Right lobe of liver (tissue), 6 donors: ENCODE results near the gene EXD2. TPM values are rescaled to one million over a fixed set of nuclear protein-coding genes. Genes with fewer than 3 reads are reported as not detected.

Experiments
- ATAC-seq, 4 donors: fragments of 200-7000 bp; cut with Tn5 transposase; one replicate each; pipeline ENCODE4 v1.9.1; 2020; ENCODE audit warnings: mild to moderate bottlenecking in 4 of 4, moderate library complexity in 4 of 4
- DNase-seq, 3 donors: peaks; one replicate each; pipeline ENCODE4 v3.0.0-alpha.2; 2020
- H3K27ac ChIP-seq, 3 donors: fragments of 200-600 bp; one replicate each; pipeline ENCODE4 v1.8.0; 2022
- H3K27me3 ChIP-seq, 2 donors: fragments of 200-600 bp; one replicate each; pipeline ENCODE4 v1.8.0; 2022
- H3K36me3 ChIP-seq, 4 donors: fragments of 200-600 bp; sonication (generic) in 1 of 4; one replicate each; pipeline versions ENCODE4 v1.5.1 to v1.8.0; 2017 to 2022; ENCODE audit warnings: control low read depth in 1 of 4
- H3K4me1 ChIP-seq, 4 donors: fragments of 200-600 bp; sonication (generic) in 1 of 4; one replicate each; pipeline versions ENCODE4 v1.5.1 to v1.8.0; 2017 to 2022; ENCODE audit warnings: control low read depth in 1 of 4
- H3K4me3 ChIP-seq, 3 donors: fragments of 200-600 bp; one replicate each; pipeline ENCODE4 v1.8.0; 2022
- H3K9me3 ChIP-seq, 4 donors: fragments of 200-600 bp; sonication (generic) in 1 of 4; one replicate each; pipeline versions ENCODE4 v1.5.1 to v1.8.0; 2017 to 2022; ENCODE audit warnings: control low read depth in 1 of 4
- CTCF ChIP-seq, 4 donors: fragments of 200-600 bp in 3 of 4; fragments of 450-650 bp in 1 of 4; IDR thresholded peaks; one replicate each; pipeline versions ENCODE4 v1.5.1 to v1.8.0; 2016 to 2022; ENCODE audit warnings: antibody characterized with exemption in 4 of 4, mild to moderate bottlenecking in 2 of 4
- POLR2A ChIP-seq: fragments of 450-650 bp; IDR thresholded peaks from one replicate; pipeline ENCODE4 v1.6.1; 2017; ENCODE audit warnings: antibody characterized with exemption, mild to moderate bottlenecking
- WGBS: methylation state at CpG from one replicate; pipeline ENCODE4 v1.1.6; 2018; ENCODE audit warnings: low coverage, low lambda C conversion rate; ENCODE audit not compliant: insufficient coverage; ENCODE audit errors: missing lambda C conversion rate; 5-methylcytosine and 5-hydroxymethylcytosine counted together
- intact Hi-C, 2 donors: fragments of 100-400 bp; cut with DNase I; formaldehyde crosslinking; loops; one replicate each; pipeline versions ENCODE4 v1.11.2 to v1.14.1; 2022
- total RNA-seq, 6 experiments: library from RNA; depleted of rRNA in 2 of 6; stranded (reverse); fragments of >200 nt in 2 of 6; fragmentation: NEBNext Ultra II Directional in 3 of 6; extraction: Animal tissue kit (Norgen Biotek cat#: 25700) in 3 of 6; gene quantifications; one replicate each; pipeline versions ENCODE4 v1.1.0 to v1.2.4, GENCODE V29; 2016 to 2023
- donor health status: DM: no; HTN: yes; CAD: no.
- donor health status: DM: no; HTN: no; CAD: no.
- donor health status: DM: no; HTN: no; CAD: no.
- donor health status: DM: no; HTN: yes; CAD: no.
- donor health status: DM: no; HTN: yes; CAD: no.

Gene EXD2
- total RNA-seq, 6 experiments from 2014 or later: 7.4 to 10.4 (median 8.2) TPM

GRCh38 chr14:69262516-69262915, 71.2 kb downstream of the EXD2 start:
- Histone ChIP-seq H3K4me3 (no peak overlapping the region), H3K36me3 (no peaks in the 10 kb centered on the region), H3K4me1 (peaks cover 0 to 23% (median 0%) of the 10 kb centered on the region in 4 donors), H3K9me3 (no peaks in the 10 kb centered on the region), H3K27ac (no peak overlapping the region), H3K27me3 (no peaks in the 10 kb centered on the region)
- 88% methylated on average over 2 of the region's 3 CpGs for WGBS
- intact Hi-C loops: loop anchor here in 1 of 2 donors (10.0 kb wide), 1 partner anchor 202 kb away; no protein-coding TSS in a partner anchor
- TF ChIP-seq POLR2A (no peak), CTCF (IDR thresholded peaks at IDR 0.05) (no peak)
- ATAC-seq (no peak), DNase-seq (no peak)

- Histone ChIP-seq H3K9me3 (no peaks in the 10 kb centered on the region), H3K4me3 (no peak overlapping the region), H3K4me1 (peaks cover 0 to 23% (median 0%) of the 10 kb centered on the region in 4 donors), H3K36me3 (no peaks in the 10 kb centered on the region), H3K27ac (no peak overlapping the region), H3K27me3 (no peaks in the 10 kb centered on the region)
- intact Hi-C loops: loop anchor here in 1 of 2 donors (10.0 kb wide), 1 partner anchor 201 kb away; no protein-coding TSS in a partner anchor
- no peak for TF ChIP-seq POLR2A
- no peak for TF ChIP-seq CTCF (IDR thresholded peaks at IDR 0.05)
- 80% methylated on average over 1 of the region's 6 CpGs for WGBS
- DNase-seq (no peak), ATAC-seq (no peak)
Observed at GRCh38 chr14:69263364-69263763, 72.1 kb downstream of the EXD2 start.

GRCh38 chr14:69263771-69264170, 72.5 kb downstream of the EXD2 start:
- no peak overlapping the region for H3K27ac ChIP-seq
- WGBS: 31% methylated on average over 2 of the region's 8 CpGs
- DNase-seq (no peak), ATAC-seq (no peak)
- peaks cover 0 to 23% (median 0%) of the 10 kb centered on the region in 4 donors for H3K4me1 ChIP-seq
- H3K27me3 ChIP-seq: no peaks in the 10 kb centered on the region
- TF ChIP-seq CTCF (IDR thresholded peaks at IDR 0.05) (no peak), POLR2A (no peak)
- H3K9me3 ChIP-seq: no peaks in the 10 kb centered on the region
- intact Hi-C loops: loop anchor here in 1 of 2 donors (10.0 kb wide), 1 partner anchor 201 kb away; no protein-coding TSS in a partner anchor
- H3K36me3 ChIP-seq: no peaks in the 10 kb centered on the region
- no peak overlapping the region for H3K4me3 ChIP-seq

- intact Hi-C loops: loop anchor here in 1 of 2 donors (10.0 kb wide), 1 partner anchor 198 kb away; no protein-coding TSS in a partner anchor
- Histone ChIP-seq H3K27me3 (no peaks in the 10 kb centered on the region), H3K9me3 (no peaks in the 10 kb centered on the region), H3K36me3 (no peaks in the 10 kb centered on the region), H3K4me3 (no peak overlapping the region), H3K27ac (no peak overlapping the region), H3K4me1 (peaks cover 0 to 7% (median 0%) of the 10 kb centered on the region in 4 donors)
- DNase-seq (no peak), ATAC-seq (no peak)
- WGBS: 75% methylated on average over 6 of the region's 8 CpGs
- TF ChIP-seq CTCF (IDR thresholded peaks at IDR 0.05) (no peak), POLR2A (no peak)
Observed at GRCh38 chr14:69266572-69267345, 75.5 kb downstream of the EXD2 start.
